Astrocyte of the spinal cord (primary cell): ENCODE data around the gene ZHX3.

ENCODE experiments used
- DNase-seq: peaks from one replicate; pipeline ENCODE4 v3.0.0; 2011; ENCODE audit warnings: low read depth, low spot score
- H3K4me3 ChIP-seq: 2 replicates; pipeline ENCODE4 v1.5.1; 2011; ENCODE audit warnings: low read depth, mild to moderate bottlenecking, low read length, moderate library complexity
- in situ Hi-C: cut with HindIII; loops from 2 replicates; pipeline ENCODE4 v1.10.0; 2017; ENCODE audit warnings: low sequenced_read_pairs
- TF ChIP-seq, protein P1 (sequence below): IDR thresholded peaks from 2 replicates; pipeline ENCODE4 v1.5.1; 2012; ENCODE audit warnings: low read depth, mild to moderate bottlenecking, low read length, inconsistent platforms

Gene ZHX3

DNA sequence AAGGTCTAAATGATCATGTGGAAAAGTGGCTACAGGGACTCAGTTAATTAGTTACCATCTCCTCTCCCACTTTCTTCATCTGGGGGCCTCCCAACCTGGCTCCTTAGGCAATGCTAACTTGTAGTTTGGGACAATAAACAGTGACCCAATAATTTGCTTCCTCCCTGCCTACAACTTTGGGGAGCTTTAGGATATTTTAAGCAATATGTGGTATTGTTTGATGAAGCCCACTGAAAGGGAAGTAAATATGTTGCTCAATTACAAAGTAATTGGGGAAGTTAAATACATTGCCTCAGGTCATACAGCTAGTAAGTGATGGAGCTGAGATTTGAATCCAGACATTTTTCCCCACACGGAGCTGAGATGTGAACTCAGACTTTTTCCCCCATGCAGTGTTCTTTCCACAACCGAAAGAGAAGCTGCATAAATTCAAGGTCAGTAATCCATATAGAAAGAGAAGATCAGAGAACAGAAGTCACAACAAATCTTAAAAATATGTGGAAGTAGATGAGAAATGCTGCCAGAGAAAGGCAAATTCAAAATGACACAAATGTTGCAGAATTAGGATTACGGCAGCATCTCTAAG is 26.6 kb downstream of the ZHX3 start:
- DNase-seq = no peak
- in situ Hi-C loops = no loop called here
- TF ChIP-seq, protein P1, sequence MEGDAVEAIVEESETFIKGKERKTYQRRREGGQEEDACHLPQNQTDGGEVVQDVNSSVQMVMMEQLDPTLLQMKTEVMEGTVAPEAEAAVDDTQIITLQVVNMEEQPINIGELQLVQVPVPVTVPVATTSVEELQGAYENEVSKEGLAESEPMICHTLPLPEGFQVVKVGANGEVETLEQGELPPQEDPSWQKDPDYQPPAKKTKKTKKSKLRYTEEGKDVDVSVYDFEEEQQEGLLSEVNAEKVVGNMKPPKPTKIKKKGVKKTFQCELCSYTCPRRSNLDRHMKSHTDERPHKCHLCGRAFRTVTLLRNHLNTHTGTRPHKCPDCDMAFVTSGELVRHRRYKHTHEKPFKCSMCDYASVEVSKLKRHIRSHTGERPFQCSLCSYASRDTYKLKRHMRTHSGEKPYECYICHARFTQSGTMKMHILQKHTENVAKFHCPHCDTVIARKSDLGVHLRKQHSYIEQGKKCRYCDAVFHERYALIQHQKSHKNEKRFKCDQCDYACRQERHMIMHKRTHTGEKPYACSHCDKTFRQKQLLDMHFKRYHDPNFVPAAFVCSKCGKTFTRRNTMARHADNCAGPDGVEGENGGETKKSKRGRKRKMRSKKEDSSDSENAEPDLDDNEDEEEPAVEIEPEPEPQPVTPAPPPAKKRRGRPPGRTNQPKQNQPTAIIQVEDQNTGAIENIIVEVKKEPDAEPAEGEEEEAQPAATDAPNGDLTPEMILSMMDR = no peak
- no peak overlapping the region for H3K4me3 ChIP-seq

DNA sequence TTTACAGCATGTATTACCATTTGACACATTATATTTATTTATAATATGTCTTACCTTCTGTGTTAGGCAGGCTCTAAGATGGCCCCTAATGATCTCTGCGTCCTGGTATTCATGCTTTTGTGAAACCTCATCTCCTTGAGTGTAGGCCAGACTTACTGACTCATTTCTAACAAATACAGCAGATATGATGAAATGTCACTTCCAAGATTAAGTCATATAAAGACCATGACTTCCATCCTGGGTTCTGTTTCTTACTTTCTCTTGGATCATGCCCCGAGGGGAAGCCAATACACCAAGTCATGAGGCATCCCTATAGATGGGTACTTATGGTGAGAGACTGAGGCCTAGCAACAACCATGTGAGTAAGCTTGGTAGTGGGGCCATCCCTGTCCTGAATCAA is 30.2 kb downstream of the ZHX3 start:
- peak; percentile 80 for DNase-seq
- in situ Hi-C loops = no loop called here
- no peak overlapping the region for H3K4me3 ChIP-seq
- TF ChIP-seq, protein P1 = no peak

DNA sequence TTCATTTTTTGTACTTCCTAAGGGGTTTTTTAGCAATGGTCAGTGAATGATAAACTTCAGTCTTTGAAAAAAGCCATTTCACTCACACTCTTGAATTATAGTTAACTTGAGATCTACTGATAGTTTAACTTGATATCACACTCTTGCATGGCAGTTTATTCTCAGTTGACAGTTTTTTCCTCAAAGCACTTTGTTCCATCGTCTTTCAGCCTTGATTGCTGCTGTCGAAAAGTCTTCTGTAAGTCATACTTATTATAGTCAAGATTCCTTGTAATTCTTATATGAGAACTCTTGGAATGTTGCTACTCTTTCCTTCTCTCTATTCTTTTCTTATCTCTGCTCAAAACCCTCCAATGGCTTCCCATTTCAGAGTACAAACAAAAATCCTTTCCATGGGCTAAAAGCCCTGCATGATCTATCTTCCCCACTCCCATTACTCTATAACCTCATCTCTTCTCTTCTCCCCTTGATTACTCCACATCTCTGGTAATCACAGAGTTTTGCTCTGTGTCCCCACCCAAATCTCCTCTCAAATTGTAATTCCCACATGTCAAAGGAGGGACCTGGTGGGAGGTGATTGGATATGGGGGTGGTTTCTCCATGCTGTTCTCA is 31.2 kb downstream of the ZHX3 start:
- in situ Hi-C loops = no loop called here

DNA sequence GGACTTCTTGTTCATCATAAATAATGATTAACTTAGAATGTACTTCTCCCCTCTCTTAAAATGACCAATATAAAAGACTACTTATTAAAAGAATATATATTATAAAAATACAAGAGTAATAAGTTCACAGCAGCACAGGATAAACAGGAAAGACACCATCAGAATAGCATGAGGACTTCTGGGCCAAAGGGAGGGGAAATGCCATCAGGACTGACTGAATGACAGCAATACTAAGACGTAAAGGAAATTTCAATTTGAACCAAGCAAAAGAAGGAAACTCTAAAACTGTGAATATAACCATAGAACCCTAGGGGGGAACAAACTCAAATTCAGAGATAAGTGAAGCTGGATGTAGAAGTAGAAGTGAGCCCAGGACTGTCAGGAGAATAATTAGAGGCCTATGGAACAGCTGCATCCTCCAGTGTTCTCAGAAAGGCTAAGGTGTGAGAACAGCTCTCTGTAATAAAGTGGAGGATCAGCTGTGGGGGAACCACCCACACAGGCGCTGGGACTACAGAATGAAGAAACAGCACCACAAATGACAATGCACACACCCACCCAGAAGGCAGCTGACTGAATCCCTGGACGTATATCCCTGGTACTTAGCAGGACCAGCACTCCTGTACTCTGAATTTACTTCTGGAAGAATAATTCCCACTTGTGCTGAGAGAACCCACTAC is 37.8 kb downstream of the ZHX3 start:
- in situ Hi-C loops = no loop called here
- TF ChIP-seq, protein P1 = no peak
- no peak for DNase-seq
- no peak overlapping the region for H3K4me3 ChIP-seq

More for the DNA sequence above, 31.2 kb downstream of the ZHX3 start:
- H3K4me3 ChIP-seq = no peak overlapping the region
- TF ChIP-seq, protein P1 = no peak
- DNase-seq = no peak

DNA sequence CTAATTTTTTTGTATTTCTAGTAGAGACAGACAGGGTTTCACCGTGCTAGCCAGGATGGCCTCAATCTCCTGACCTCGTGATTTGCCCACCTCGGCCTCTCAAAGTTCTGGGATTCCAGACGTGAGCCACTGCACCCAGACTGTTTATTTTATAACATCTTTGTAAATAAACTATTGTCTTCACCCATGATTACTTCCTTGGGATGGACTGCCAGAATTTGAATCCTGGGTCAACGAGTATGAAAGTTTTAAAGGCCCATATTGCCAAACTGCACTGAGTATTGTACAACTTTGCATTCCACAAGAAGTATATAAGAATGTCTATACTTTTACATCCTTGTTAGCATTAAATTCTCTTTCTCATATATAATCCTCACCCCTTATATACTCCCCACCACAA is 38.6 kb downstream of the ZHX3 start:
- in situ Hi-C loops = no loop called here
- no peak overlapping the region for H3K4me3 ChIP-seq
- TF ChIP-seq, protein P1 = no peak
- no peak for DNase-seq

DNA sequence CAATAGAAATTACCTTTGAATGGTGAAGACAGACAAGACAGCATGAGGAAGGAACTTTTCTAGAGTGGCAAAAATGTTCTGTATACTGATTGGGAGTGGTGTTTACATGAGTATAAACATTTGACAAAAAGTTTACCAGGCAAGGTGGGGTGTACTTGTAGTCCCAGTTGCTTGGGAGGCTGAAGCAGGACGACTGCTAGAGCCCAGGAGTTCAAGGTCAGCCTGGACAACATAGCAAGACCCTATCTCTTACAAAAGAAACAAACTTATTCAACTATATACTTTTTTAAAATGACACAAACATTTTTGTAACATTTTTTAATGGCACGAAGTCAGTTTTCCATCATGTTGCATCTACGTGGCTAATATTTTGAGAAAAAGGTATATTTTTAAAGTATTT is 40.5 kb downstream of the ZHX3 start:
- no peak overlapping the region for H3K4me3 ChIP-seq
- no peak for DNase-seq
- TF ChIP-seq, protein P1 = no peak
- in situ Hi-C loops = no loop called here
